HL-60/S4 (cell line): Measurements from ENCODE around the gene FGF23.
"Not testable (repeated sequence)": the region's sequence is repeated elsewhere in the genome, so short reads cannot be mapped to it uniquely, and the experiment has no call there.

ENCODE experiments used
- in situ Hi-C: fragments of 300-500 bp; cut with MboI; formaldehyde crosslinking; loops from 2 replicates; pipeline ENCODE4 v1.14.3; 2022; ENCODE audit warnings: low sequenced_read_pairs

FGF23 gene

DNA sequence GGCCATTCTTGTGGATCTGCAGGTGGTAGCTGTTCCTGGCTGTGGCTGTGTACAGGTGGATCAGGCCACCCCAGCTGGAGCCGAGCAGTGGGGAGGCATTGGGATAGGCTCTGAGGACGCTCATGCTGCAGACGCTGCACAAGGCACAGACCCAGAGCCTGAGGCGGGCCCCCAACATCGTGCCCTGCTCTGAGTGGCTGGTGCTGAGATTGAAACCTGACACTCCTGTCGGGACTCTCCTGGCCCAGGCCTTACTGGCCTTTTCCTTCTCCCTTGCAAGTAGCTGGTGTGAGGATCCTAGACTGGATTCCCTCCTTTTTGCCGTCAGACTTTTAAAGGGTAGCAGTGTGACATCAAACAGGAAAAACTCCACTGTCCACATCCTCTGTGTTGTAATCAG lies at the start of gene FGF23:
Gene FGF23, minus strand, starts transcription at position 308 of the 400 bp plus-strand sequence. Its CDS starts 130 bp downstream, at position 178.
- in situ Hi-C loops = no loop called here

- in situ Hi-C loops = no loop called here
Observed at GRCh38 chr12:4424422-4424821, 44.9 kb upstream of the FGF23 start.

DNA sequence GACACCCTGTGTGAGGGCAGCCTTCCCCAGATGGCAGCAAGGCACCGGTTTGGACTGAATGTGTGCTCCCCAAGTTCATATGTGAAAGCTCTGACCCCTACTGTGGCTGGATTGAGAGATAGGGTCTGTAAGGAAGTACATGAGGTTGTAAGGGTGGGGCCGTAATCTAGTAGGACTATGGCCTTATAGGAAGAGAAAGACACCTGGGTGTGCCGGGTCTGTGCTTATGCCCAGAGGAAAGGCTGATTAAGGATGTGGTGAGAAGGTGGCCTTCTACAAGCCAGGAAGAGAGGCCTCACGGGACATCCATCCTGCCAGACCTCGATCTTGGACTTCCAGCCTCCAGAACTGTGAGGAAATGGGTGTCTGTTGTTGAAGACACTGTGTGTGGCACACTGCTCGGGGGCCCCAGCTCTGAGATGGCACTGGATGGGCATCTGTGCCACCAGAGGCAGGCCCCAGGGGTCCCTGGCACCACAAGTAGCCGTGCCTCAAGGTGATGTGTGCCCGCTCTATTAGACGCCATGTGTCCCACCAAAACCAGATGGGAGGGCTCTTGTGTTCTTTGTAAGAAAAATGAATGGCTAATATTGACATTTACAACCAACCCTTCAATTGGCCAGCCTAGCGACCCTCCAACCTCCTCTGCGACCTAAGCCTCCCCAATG lies 44.1 kb upstream of the FGF23 start:
- in situ Hi-C loops = no loop called here

DNA sequence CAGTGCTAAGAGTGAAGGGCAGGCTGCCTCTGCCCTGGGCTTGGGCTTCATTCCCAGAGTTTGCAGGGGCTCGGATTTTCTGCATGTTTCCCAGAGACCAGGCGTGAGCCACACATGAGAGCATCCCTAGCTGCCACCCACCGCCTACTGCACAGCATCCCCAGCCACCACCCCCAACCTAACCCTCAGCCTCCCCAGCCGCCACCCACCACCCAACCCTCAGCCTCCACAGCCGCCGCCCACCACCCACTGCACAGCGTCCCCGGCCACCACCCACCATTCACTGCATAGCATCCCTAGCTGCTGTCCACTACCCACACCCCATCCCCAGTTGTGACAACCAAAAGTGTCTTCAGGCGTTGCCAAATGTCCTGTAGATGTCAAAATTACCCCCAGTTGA lies 43.5 kb upstream of the FGF23 start:
- in situ Hi-C loops = no loop called here

DNA sequence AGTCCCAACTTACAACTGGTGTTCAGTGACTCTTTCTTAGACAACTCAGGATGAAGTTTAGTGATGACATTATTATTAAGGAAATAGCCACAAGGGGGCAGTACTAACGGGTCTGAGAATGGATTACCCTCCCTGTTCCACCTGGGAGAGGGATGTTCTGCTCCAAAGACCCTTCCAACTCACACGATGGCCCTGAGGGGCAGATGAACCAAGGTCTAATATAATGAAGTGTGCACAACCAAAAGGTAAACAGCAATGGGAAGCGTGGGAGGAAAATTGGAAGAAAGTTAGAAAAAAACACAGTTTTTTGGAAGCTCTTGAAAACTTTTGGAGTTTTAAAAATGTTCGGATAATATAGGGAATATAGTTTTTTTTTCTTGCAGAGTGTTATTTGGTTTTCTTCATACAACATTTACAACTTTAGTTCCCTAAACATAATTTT lies 42.1 kb upstream of the FGF23 start:
- in situ Hi-C loops = no loop called here

GRCh38 chr12:4420138-4420670 lies 40.7 kb upstream of the FGF23 start:
- in situ Hi-C loops = no loop called here

- in situ Hi-C loops = loop anchor here (10.0 kb wide), 1 partner anchor 116 kb away; the partner anchor contains the start of gene RAD51AP1
Observed at GRCh38 chr12:4418913-4419312, 39.4 kb upstream of the FGF23 start.

GRCh38 chr12:4417936-4418335 lies 38.4 kb upstream of the FGF23 start:
- in situ Hi-C loops = loop anchor here (10.0 kb wide), 1 partner anchor 117 kb away; the partner anchor contains the start of gene RAD51AP1

DNA sequence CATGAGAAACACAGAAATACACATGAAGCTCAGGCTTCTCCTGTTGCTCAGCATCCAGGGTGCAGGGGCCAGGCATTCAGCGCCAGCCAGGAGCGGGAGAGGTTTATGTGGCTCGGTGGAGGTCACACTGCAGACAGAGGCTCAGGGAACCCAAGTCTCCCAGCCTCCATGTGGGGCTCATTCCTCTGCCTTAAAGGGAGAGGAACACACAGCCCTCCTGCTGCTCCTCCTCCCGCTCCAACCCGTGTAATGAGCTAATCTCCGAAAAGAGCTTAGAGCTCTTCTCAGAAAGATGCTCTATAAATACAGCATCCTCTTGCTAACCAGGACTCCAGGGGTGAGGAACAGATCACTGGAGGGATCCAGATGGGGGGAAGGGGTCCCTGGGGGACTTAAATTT lies 37.9 kb upstream of the FGF23 start:
- in situ Hi-C loops = loop anchor here (10.0 kb wide), 1 partner anchor 117 kb away; the partner anchor contains the start of gene RAD51AP1

- in situ Hi-C loops = loop anchor here (10.0 kb wide), 1 partner anchor 119 kb away; the partner anchor contains the start of gene RAD51AP1
Observed at GRCh38 chr12:4416276-4416675, 36.8 kb upstream of the FGF23 start.

- in situ Hi-C loops = loop anchor here (10.0 kb wide), 1 partner anchor 122 kb away; the partner anchor contains the start of gene RAD51AP1
Observed at GRCh38 chr12:4412465-4412864, 33.0 kb upstream of the FGF23 start.

DNA sequence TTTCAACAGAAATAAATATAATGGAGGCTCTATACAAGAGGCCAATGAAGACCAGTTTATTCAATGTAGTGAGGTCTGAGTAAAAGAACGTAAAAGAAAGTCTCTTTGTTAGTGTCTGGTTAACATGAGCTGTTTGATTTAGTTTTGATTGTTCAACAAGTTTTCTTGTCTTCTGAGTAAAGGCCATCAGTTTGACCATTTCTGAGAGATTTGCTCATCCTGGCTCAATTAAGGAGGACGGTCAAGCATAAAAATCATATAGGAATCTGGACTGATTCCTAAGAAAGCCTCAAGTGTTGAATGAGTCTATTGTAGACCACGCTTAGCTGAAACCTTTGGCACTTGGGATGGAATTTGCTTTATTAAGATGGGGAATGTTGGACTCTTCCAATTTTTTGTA lies 32.5 kb upstream of the FGF23 start:
- in situ Hi-C loops = loop anchor here (10.0 kb wide), 1 partner anchor 123 kb away; the partner anchor contains the start of gene RAD51AP1

- in situ Hi-C loops = no loop called here
Observed at GRCh38 chr12:4407136-4407535, 27.6 kb upstream of the FGF23 start.

- in situ Hi-C loops = not testable (repeated sequence)
Observed at GRCh38 chr12:4404877-4405637, 25.5 kb upstream of the FGF23 start.

- in situ Hi-C loops = no loop called here
Observed at GRCh38 chr12:4402996-4403395, 23.5 kb upstream of the FGF23 start.

GRCh38 chr12:4401117-4401516 lies 21.6 kb upstream of the FGF23 start:
- in situ Hi-C loops = no loop called here

DNA sequence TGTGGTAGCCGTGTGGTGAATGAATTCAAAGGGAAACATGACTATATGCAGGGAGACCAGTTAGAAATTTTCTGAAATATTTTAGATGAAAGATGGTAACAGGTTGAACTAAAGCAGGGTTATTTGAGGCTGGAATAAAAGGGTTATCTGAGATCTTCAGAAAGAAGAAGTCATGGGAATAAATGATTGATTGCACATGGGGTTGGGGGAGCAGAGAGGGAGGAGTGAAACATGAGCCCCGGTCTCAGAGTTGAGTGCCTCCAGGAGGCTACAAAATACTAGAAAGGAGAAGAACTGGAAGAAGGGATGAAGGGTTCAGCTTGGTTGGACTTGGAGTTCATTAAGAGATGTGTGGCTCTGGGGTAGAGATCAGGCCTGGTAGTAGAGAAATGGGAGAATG lies 16.3 kb upstream of the FGF23 start:
- in situ Hi-C loops = no loop called here

GRCh38 chr12:4393211-4393610 lies 13.7 kb upstream of the FGF23 start:
- in situ Hi-C loops = no loop called here

DNA sequence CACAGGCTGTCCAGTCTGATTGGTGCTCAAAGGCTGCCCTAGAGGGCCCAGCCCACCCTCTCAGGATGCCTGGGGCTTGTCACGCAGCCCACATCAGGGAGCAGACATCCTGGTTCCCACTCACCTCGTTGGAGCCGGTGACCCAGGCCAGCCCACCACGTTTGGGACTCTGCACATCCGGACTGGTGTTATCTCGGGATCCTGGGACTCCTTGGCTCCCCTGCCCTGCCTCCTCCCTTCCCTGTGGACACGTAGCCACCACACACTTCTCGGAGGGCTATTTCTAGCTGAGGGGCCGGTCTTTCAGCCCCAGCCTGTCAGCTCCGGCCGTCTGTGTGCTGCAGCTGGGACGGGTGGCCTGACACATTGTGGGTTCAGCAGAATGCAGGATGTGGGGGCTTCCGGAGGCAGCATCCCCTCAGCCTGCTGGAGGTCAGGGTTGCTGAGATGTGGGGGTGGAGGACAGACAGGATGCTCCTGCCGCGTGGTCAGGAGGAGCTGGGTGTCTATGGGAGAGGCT lies 12.8 kb upstream of the FGF23 start:
- in situ Hi-C loops = no loop called here

GRCh38 chr12:4388662-4389061 lies 9.2 kb upstream of the FGF23 start:
- in situ Hi-C loops = no loop called here

DNA sequence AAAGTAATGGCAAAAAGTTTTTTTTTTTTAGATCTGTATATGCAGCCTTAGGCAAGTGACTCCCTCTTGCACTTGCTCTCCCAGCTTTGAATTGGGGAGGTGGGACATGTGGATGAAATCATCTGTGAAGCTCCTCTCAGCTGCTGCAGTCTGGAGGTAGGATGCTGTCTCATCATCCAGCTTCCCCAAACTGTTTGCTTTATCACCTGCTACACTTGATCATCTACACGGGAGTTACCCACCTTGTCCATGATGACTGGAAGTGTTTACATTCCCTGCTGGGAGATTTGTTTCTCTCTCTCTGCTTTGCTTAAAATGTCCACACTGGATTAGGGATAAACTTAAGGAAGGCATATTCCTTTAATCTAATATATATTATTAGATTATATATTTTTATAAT lies 8.5 kb upstream of the FGF23 start:
- in situ Hi-C loops = no loop called here
